Myocyte (in vitro differentiated cells): ENCODE measurements around the gene TMEM163. TPM values are rescaled to one million over a fixed set of nuclear protein-coding genes. Genes with fewer than 3 reads are reported as not detected.
A peak's percentile ranks its signal among the peaks of the same experiment; 100 is the strongest.
"Not testable (repeated sequence)": the region's sequence is repeated elsewhere in the genome, so short reads cannot be mapped to it uniquely, and the experiment has no call there.

Experiments
- DNase-seq: peaks from one replicate; pipeline ENCODE4 v3.0.0-alpha.2; 2012; ENCODE audit warnings: low read depth
- total RNA-seq: library from RNA; depleted of rRNA; stranded (reverse); fragments of >200 nt; gene quantifications from 2 replicates; pipeline ENCODE4 v1.2.3, GENCODE V29; 2014

TMEM163 gene
- total RNA-seq, 1 donor from 2014 or later, result not detected

- DNase-seq, result no peak
Measured at GRCh38 chr2:134665727-134666506, 52.9 kb downstream of the TMEM163 start.

DNA sequence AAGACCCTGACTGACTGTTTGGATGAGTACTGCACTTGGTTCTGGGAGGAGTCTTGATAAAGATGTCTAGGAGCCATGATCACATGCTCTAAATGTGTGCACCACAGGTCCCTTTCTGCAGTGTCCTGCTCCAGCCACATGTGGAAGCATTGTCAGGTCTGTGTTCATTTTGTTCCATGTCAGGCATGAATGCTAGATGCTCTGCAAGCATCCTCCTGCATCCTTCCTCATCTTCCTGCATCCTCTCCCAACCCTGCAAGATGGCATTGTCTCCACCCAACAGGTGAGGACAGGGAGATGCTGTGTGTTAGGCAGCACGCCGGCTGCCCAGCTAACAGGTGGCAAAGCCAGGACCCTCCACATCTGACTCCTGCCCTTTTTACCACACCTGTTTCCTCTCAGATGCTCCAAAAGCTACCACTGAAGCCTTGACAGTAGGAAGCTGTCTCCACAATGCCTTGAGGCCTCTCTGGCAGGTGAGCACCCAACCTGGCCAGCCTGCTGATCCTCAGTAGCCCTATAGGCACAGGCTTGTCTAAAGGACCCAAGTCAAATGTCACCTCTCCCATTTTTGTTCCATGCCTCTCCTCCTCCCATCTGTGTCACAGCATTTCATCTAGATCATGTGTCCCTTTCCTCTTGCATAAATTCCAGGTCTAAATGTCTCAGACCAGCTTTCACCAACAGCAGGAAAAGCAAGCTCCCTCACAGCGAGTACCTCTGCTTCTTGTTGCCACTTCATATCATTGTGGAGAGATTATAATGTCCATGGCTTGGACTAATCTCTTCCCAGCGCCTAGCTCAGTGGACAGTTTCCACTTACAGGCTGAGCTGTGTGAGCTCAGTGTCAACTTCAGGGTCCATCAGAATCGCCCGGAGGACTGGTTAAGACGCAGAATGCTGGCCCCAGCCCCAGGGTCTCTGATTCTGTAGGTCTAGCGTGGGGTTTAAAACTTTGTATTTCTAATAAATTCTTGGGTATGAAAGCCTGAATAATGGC, 55.0 kb downstream of the TMEM163 start:
- no peak for DNase-seq

- DNase-seq, result no peak
Measured at GRCh38 chr2:134662751-134663150, 56.0 kb downstream of the TMEM163 start.

DNA sequence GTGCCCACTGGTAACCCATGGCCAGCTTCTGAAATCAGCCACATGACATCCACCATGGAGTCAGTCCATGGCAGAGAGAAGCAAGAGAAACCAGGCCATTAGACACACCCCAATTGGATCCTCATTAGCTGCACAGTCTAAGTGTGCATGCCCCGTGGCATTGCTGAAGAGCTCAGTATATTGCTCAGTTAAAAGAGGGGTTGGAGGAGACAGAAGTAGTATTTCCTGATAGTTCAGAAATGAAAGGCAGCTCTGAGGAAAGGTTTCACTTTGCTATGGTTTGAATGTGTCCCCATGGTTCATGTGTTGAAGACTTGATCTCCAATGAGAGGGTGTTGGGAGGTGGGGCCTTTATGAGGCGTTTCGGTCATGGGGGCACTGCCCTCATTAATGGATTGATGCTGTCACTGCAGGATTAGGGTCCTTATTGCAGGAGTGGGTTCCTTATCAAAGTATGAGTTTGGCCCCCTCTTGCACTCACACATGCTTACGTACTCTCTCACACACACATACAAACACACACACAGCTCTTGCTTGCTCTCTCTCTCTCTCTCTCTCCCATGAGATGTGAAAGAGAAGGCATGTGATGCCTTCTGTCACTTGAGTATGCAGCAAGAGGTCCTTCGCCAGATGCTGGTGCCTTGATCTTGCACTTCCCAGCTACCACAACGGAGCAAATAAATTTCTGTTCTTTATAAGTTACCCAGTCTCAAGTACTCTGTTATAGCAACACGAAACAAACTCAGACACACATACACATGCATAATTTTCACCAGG, 58.0 kb downstream of the TMEM163 start:
- no peak for DNase-seq

DNA sequence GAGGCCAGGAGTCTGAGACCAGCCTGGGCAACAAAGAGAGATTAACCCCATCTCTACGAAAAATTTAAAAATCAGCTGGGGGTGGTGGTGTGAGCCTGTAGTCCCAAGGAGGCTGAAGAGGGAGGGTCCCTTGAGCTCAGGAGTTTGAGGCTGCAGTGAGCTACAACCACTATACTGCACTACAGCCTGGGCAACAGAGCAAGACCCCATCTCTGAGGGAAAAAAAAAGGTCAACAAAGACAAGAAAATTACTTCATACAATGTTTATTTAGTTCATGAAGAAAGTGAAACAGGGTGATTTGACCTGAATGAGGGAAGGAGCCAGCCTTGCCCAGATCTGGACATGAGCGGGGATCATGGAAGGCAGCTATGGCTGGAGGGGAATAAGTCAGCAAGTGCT, 59.1 kb downstream of the TMEM163 start:
- no peak for DNase-seq

DNA sequence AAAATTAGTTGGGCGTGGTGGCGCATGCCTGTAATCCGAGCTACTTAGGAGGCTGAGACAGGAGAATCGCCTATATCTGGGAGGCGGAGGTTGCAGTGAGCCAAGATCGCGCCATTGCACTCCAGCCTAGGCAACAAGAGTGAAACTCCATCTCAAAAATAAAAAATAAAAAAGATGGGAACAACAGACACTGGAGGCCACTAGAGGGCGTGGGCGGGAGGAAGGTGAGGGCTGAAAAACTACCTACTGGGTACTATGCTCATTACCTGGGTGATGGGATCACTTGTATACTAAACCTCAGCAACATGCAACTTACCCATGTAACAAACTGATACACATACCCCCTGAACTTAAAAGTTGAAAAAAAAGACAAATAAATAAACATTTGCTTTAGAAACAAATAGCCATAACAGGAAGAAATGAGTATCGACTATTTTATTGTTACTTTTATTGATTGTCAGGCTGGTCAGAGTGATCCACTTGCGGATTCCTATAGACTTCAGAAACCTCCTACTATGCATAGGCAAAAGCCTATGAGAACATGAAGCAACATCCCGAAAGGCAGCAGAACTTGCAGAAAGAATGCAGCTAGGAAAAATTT, 61.0 kb downstream of the TMEM163 start:
- DNase-seq, result no peak

DNA sequence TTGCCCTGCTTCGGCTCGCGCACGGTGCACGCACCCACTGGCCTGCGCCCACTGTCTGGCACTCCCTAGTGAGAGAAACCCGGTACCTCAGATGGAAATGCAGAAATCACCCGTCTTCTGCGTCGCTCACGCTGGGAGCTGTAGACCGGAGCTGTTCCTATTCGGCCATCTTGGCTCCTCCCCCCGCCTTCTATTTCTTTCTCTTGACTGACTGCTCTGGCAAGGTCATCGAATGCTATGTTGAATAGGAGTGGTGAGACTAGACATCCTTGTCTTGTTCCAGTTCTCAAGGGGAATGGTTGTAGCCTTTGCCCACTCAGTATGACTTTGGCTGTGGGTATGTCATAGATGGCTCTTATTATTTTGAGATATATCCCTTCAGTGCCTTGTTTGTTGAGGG, 62.4 kb downstream of the TMEM163 start:
- DNase-seq, result not testable (repeated sequence)

DNA sequence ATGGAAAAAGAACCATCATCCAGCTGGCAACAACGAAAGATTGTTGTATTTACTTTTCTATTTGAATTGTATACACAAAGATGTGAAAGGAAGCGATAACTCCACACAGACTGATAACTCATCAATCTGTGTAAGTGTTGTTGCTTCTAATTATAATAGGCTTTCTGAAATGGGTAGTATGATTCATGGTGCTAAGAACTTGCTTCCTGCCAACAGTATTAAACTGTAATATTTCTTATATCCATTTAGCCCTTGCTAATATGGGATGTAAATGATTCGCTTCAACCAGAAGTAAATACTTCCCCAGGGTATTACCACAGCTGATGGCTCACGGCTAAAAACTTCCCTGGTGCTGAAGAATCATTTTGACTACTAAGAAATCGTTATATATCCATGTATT, 70.2 kb downstream of the TMEM163 start:
- no peak for DNase-seq

GRCh38 chr2:134647607-134648256, 71.1 kb downstream of the TMEM163 start:
- no peak for DNase-seq

DNA sequence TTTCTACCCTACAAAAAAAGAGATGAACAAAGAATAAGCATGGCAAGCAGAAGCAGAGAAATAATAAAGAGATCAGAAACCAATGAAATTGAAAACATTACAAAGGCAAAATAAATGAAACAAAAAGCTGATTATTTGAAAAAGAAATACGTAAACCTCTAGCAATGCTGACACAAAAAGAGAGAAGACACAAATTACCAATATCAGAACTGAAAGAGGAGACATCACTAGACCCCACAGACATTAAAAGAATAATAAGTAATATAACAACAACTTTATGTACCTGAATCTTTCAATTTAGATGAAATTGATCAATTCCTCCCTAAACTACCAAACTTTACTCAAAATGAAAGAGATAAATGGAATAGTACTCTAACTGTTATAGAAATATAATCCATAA, 75.9 kb downstream of the TMEM163 start:
- DNase-seq, result no peak

DNA sequence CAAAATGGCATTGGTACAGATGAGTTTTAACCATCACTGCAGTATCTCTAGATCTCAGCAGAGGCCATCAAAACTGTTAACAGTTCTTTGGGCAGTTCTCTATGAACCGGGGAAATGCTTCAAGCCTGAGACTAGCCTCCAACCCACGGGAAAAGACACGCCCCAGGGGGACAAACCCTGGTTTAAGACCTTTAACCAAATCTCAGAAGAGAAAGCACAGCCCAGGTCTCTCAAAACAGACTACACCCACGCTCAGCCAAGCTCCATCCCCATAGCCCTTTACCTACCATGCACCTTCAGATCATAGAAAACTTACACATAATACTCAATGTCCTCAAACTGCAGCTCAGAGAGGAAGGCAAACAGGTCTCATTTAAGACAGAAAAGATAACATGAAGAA, 78.3 kb downstream of the TMEM163 start:
- DNase-seq, result no peak

DNA sequence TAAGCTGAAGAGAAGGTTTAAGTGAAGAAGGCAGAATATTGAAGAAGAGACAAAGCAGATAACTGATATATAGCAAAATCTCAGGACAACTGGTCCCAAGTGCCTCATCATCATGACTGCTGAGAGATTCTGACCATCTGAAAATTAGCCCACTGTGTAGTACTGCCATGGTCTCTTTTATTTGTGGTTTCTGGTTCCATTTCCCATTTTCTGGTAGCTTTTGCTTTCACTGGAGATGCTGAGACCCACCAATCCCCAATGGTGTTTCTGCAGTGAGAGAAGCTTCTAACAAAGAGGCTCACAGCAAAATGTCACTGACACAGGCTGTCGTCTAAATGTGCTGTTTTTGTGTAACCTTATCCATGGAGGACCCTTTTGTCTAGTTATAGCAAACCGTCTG, 79.5 kb downstream of the TMEM163 start:
- DNase-seq, result no peak

DNA sequence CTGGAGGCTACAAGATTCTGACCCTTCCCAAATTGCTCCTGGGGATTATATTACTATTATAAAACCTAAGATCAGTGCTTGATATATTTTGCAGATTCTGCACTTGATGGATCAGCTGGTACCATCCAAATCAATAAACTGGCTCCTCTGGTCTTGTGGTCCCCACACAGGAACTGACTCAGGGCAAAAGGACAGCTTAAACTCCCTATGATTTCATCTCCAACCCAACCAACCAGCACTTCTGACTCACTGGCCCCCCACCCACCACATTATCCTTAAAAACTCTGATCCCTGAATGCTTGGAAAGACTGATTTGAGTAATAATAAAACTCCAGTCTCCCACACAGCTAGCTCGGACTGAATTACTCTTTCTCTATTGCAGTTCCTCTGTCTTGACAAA, 82.1 kb downstream of the TMEM163 start:
- no peak for DNase-seq

GRCh38 chr2:134634054-134634753, 84.6 kb downstream of the TMEM163 start:
- DNase-seq, result no peak

DNA sequence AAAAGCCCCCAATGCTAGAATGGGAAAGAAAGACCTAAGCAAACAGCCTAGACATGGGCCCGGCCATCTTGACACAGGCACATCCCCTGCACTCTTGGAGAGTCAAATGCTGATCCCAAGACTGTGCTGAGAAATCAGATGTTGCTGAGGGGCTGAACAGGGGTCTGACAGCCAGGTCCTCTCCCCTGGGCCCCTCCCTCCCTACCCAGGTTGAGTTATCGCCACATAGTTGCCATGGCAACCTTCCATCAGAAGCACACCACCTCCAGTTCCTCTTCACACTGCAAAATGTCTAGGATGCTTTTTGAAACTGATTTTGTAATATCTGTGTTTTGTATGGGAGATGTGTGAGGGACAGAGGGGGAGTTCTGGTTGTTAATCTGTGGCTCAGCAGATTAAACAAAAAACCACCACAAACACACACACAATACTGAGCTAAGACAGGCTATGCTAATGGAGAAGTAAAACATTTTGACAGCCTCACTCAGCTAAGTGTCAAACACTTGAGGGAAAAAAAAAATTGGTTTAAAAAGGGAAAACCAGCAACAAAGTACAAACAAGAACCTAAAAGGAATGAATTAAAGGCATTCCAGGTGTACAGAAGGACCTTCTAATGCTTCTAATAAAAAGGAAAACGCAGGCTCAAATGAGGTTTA, 88.2 kb downstream of the TMEM163 start:
- no peak for DNase-seq

DNA sequence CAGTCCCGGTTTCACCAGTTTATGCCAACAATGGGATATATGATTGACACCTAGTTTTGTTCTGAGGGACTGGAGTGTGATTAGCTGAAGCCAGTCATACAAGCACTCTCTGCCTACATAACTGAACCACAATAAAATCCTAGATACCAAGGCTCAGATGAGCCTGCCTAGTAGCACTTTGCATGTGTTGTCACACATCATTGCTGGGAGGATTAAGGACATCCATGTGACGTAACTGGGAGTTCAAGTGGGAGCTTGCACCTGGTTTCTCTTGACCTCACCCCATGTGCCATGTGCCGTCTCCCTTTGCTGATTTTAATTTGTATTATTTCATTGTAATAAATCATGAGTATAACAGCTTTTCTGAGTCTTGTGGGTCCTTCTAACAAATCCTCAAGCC, 90.3 kb downstream of the TMEM163 start:
- DNase-seq, result peak; percentile 10

DNA sequence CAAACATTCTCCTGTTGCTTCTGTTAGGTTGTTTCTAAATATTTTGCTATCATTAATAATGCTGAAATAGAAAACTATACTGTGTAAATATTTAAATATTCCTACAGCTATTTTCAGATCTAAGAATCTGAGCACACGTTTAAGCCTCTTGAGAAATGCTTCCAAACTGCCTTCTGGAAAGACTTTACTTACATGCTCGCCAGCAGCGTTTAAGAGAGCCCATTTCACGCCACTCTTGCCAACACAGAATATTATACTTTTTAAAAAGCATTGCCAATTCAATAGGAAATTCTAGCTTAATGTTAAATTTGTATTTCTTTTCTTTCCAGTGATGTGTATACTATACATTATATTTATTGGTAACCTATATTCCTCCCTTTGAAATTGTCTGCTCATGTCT, 92.0 kb downstream of the TMEM163 start:
- no peak for DNase-seq

DNA sequence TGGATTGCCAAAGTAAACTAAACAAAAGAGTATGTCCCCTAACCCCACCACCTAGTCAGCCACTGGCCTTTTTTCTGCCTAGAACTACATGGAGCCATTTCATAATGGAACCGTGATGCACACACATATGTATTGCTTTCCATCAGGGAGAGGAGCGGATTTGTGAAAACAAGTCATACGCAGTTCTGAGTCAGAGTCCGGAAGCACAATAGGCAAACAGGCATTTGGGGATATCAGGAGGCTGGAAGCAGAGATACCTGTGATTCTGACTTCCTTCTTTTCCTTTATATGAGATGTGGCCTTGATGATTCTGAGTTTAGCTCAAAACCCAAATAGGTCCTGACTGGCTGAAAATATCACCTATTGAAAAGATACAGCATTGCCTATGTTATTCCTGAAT, 93.5 kb downstream of the TMEM163 start:
- DNase-seq, result no peak

DNA sequence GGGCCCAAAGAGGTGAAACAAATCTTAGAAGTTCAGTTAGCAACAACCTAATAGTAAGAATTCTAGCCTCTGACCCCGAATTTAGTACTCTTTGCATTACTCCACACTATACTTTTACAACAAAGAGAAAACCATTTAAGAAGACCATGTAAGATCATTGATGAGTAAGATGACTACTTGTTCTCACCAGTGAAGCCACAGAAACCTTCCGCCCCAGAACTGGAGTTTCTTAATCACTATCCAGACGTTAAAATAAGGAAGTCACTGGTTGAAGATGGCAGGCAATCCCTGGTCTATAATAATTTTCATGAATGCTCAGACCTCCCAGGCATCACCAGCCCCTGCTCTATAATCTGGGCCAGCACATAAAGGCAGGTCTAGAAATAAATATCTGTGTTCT, 95.0 kb downstream of the TMEM163 start:
- no peak for DNase-seq
